Neural progenitor cell (in vitro differentiated cells): ENCODE data around the gene PIP5K1B. TPM values are rescaled to one million over a fixed set of nuclear protein-coding genes. Genes with fewer than 3 reads are reported as not detected.

Experiments used
- DNase-seq: peaks from one replicate; pipeline ENCODE4 v3.0.0-alpha.2; 2016; ENCODE audit warnings: low spot score
- H2AFZ ChIP-seq: fragments of 200-600 bp; sonication (generic); replicated peaks from 2 replicates; pipeline ENCODE4 v1.6.1; 2016; ENCODE audit warnings: antibody characterized with exemption
- H3F3A ChIP-seq: fragments of 200-600 bp; sonication (generic); 2 replicates; pipeline ENCODE4 v1.6.1; 2016; ENCODE audit warnings: antibody characterized with exemption, low read depth
- H3K27ac ChIP-seq: fragments of 200-600 bp; sonication (generic); 2 replicates; pipeline ENCODE4 v1.5.1; 2016; ENCODE audit warnings: mild to moderate bottlenecking
- H3K27me3 ChIP-seq: fragments of 200-600 bp; sonication (generic); 2 replicates; pipeline ENCODE4 v1.6.1; 2016; ENCODE audit warnings: mild to moderate bottlenecking, moderate library complexity
- H3K36me3 ChIP-seq: fragments of 200-600 bp; sonication (generic); 2 replicates; pipeline ENCODE4 v1.5.1; 2016
- H3K4me1 ChIP-seq: fragments of 200-600 bp; sonication (generic); 2 replicates; pipeline ENCODE4 v1.6.1; 2016; ENCODE audit warnings: mixed run types
- H3K4me2 ChIP-seq: fragments of 200-600 bp; sonication (generic); 2 replicates; pipeline ENCODE4 v1.6.1; 2016
- H3K4me3 ChIP-seq: fragments of 200-600 bp; sonication (generic); 2 replicates; pipeline ENCODE4 v1.5.1; 2016
- H3K79me2 ChIP-seq: fragments of 200-600 bp; sonication (generic); 2 replicates; pipeline ENCODE4 v1.6.1; 2016; ENCODE audit warnings: low read depth
- H3K9ac ChIP-seq: fragments of 200-600 bp; sonication (generic); 2 replicates; pipeline ENCODE4 v1.6.1; 2016
- H3K9me3 ChIP-seq: fragments of 200-600 bp; sonication (generic); 2 replicates; pipeline ENCODE4 v1.5.1; 2016; ENCODE audit warnings: low read depth
- H4K20me1 ChIP-seq: fragments of 200-600 bp; sonication (generic); 2 replicates; pipeline ENCODE4 v1.6.1; 2016; ENCODE audit warnings: low read depth
- H3K27ac Mint-ChIP-seq: 3 replicates; pipeline ENCODE4 v1.8.0; 2021; ENCODE audit warnings: mixed read lengths
- H3K27me3 Mint-ChIP-seq: 2 replicates; pipeline ENCODE4 v1.8.0; 2022; ENCODE audit warnings: low read depth, mild to moderate bottlenecking, inconsistent platforms, moderate library complexity, mixed read lengths; ENCODE audit not compliant: insufficient read depth
- H3K36me3 Mint-ChIP-seq: 3 replicates; pipeline ENCODE4 v1.8.0; 2021; ENCODE audit warnings: mixed read lengths
- H3K4me1 Mint-ChIP-seq: 3 replicates; pipeline ENCODE4 v1.8.0; 2021; ENCODE audit warnings: mixed read lengths
- H3K4me3 Mint-ChIP-seq: 3 replicates; pipeline ENCODE4 v1.8.0; 2021; ENCODE audit warnings: mild to moderate bottlenecking, moderate library complexity, mixed read lengths
- H3K9me3 Mint-ChIP-seq: 3 replicates; pipeline ENCODE4 v1.8.0; 2020; ENCODE audit warnings: mixed read lengths
- CTCF ChIP-seq: fragments of 200-600 bp; sonication (generic); IDR thresholded peaks from 2 replicates; pipeline ENCODE4 v1.5.1; 2017; ENCODE audit warnings: antibody characterized with exemption, mild to moderate bottlenecking
- EZH2 ChIP-seq: fragments of 200-600 bp; sonication (generic); IDR thresholded peaks from 2 replicates; pipeline ENCODE4 v1.6.1; 2017; ENCODE audit warnings: antibody characterized with exemption, mild to moderate bottlenecking, moderate library complexity
- EZH2phosphoT487 ChIP-seq: fragments of 200-600 bp; sonication (generic); IDR thresholded peaks from 2 replicates; pipeline ENCODE4 v1.6.1; 2017; ENCODE audit warnings: antibody characterized with exemption
- total RNA-seq: library from RNA; depleted of rRNA; stranded (reverse); fragments of >200 nt; gene quantifications from 2 replicates; pipeline ENCODE4 v1.2.3, GENCODE V29; 2015; ENCODE audit warnings: low replicate concordance

PIP5K1B gene
- total RNA-seq, 1 donor from 2014 or later, result 3.2 TPM

GRCh38 chr9:68963416-68963815 is 258.4 kb downstream of the PIP5K1B start:
- Histone ChIP-seq H3K27me3 (no peaks in the 10 kb centered on the region), H3K4me2 (no peak overlapping the region), H3K4me1 (no peaks in the 10 kb centered on the region), H4K20me1 (no peaks in the 10 kb centered on the region), H3K9me3 (no peaks in the 10 kb centered on the region), H3K27ac (no peak overlapping the region), H3K4me3 (no peak overlapping the region), H3K36me3 (no peaks in the 10 kb centered on the region), H3K9ac (no peak overlapping the region), H3K79me2 (no peaks in the 10 kb centered on the region), H3F3A (no peaks in the 10 kb centered on the region), H2AFZ (no peak overlapping the region)
- peaks cover 2% of the 10 kb centered on the region for H3K4me1 Mint-ChIP-seq
- no peaks in the 10 kb centered on the region for H3K27me3 Mint-ChIP-seq
- peaks cover 2% of the 10 kb centered on the region for H3K9me3 Mint-ChIP-seq
- H3K36me3 Mint-ChIP-seq, result peaks cover 12% of the 10 kb centered on the region
- H3K27ac Mint-ChIP-seq, result no peak overlapping the region
- TF ChIP-seq EZH2 (no peak), EZH2phosphoT487 (no peak), CTCF (no peak)
- no peak overlapping the region for H3K4me3 Mint-ChIP-seq
- no peak for DNase-seq

- peaks cover 12% of the 10 kb centered on the region for H3K36me3 Mint-ChIP-seq
- Histone ChIP-seq H4K20me1 (no peaks in the 10 kb centered on the region), H3F3A (no peaks in the 10 kb centered on the region), H3K27ac (no peak overlapping the region), H3K27me3 (no peaks in the 10 kb centered on the region), H3K4me1 (no peaks in the 10 kb centered on the region), H3K4me2 (no peak overlapping the region), H3K9ac (no peak overlapping the region), H3K9me3 (no peaks in the 10 kb centered on the region), H3K36me3 (no peaks in the 10 kb centered on the region), H2AFZ (no peak overlapping the region), H3K4me3 (no peak overlapping the region), H3K79me2 (no peaks in the 10 kb centered on the region)
- no peak overlapping the region for H3K4me3 Mint-ChIP-seq
- H3K9me3 Mint-ChIP-seq, result peaks cover 2% of the 10 kb centered on the region
- peaks cover 2% of the 10 kb centered on the region for H3K4me1 Mint-ChIP-seq
- H3K27me3 Mint-ChIP-seq, result no peaks in the 10 kb centered on the region
- no peak overlapping the region for H3K27ac Mint-ChIP-seq
- DNase-seq, result no peak
- TF ChIP-seq CTCF (no peak), EZH2 (no peak), EZH2phosphoT487 (no peak)
Measured at GRCh38 chr9:68964102-68964541, 259.1 kb downstream of the PIP5K1B start.

- no peaks in the 10 kb centered on the region for H3K27me3 Mint-ChIP-seq
- peaks cover 2% of the 10 kb centered on the region for H3K9me3 Mint-ChIP-seq
- no peaks in the 10 kb centered on the region for H3K79me2 ChIP-seq
- H3K36me3 Mint-ChIP-seq, result peaks cover 8% of the 10 kb centered on the region
- H3K4me1 Mint-ChIP-seq, result peaks cover 2% of the 10 kb centered on the region
- no peak overlapping the region for H3K4me3 Mint-ChIP-seq
- no peak overlapping the region for H3K4me2 ChIP-seq
- H3K36me3 ChIP-seq, result no peaks in the 10 kb centered on the region
- H3K9me3 ChIP-seq, result no peaks in the 10 kb centered on the region
- H3K27ac Mint-ChIP-seq, result no peak overlapping the region
- H3K27me3 ChIP-seq, result no peaks in the 10 kb centered on the region
- no peak overlapping the region for H3K4me3 ChIP-seq
- DNase-seq, result no peak
- H2AFZ ChIP-seq, result no peak overlapping the region
- no peak overlapping the region for H3K9ac ChIP-seq
- no peaks in the 10 kb centered on the region for H3F3A ChIP-seq
- H4K20me1 ChIP-seq, result no peaks in the 10 kb centered on the region
- H3K27ac ChIP-seq, result no peak overlapping the region
- H3K4me1 ChIP-seq, result no peaks in the 10 kb centered on the region
- TF ChIP-seq EZH2phosphoT487, result no peak
- no peak for TF ChIP-seq EZH2
- TF ChIP-seq CTCF, result no peak
Measured at GRCh38 chr9:68964765-68965164, 259.7 kb downstream of the PIP5K1B start.
